ENCODE measurements around the gene CREG2. TPM values are rescaled to one million over a fixed set of nuclear protein-coding genes. Genes with fewer than 3 reads are reported as not detected.
A peak's percentile ranks its signal among the peaks of the same experiment; 100 is the strongest.

The CREG2 gene
- not detected in 2 replicates for total RNA-seq

- ATAC-seq (ENCODE audit: low read depth) (peak; percentile 83), DNase-seq (peak; percentile 44)
- Mint-ChIP-seq H3K36me3 (ENCODE audit: low read depth) (no peaks in the 10 kb centered on the region), H3K27me3 (peaks cover 45% of the 10 kb centered on the region), H3K27ac (no peak within 1 kb of the TSS), H3K9me3 (no peaks in the 10 kb centered on the region), H3K4me1 (peaks cover 15% of the 10 kb centered on the region), H3K4me3 (peak within 1 kb of the TSS; percentile 66)
- intact Hi-C loops (cut with micrococcal nuclease), result loop anchor here (1.0 to 5.0 kb wide), 2 partner anchors 45 to 375 kb away; no protein-coding TSS in a partner anchor
- CTCF ChIA-PET, result interaction anchor here (1.2 to 2.5 kb wide), 3 partner anchors 13 to 45 kb away, joined by 5 to 13 read pairs (median 8); no protein-coding TSS in a partner anchor
- TF ChIP-seq, protein P1, sequence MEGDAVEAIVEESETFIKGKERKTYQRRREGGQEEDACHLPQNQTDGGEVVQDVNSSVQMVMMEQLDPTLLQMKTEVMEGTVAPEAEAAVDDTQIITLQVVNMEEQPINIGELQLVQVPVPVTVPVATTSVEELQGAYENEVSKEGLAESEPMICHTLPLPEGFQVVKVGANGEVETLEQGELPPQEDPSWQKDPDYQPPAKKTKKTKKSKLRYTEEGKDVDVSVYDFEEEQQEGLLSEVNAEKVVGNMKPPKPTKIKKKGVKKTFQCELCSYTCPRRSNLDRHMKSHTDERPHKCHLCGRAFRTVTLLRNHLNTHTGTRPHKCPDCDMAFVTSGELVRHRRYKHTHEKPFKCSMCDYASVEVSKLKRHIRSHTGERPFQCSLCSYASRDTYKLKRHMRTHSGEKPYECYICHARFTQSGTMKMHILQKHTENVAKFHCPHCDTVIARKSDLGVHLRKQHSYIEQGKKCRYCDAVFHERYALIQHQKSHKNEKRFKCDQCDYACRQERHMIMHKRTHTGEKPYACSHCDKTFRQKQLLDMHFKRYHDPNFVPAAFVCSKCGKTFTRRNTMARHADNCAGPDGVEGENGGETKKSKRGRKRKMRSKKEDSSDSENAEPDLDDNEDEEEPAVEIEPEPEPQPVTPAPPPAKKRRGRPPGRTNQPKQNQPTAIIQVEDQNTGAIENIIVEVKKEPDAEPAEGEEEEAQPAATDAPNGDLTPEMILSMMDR (IDR thresholded peaks at IDR 0.05), result no peak
- POLR2A ChIA-PET, result interaction anchor here (1.4 to 2.4 kb wide), 2 partner anchors 13 to 385 kb away, joined by 4 to 6 read pairs; partner anchors contain the start of gene RPL31
These were observed at the start of gene CREG2 for GRCh38 chr2:101387151-101387834. Gene CREG2 (minus strand): TSS chr2:101387503. CDS start chr2:101387457, 46 bp downstream.

DNA sequence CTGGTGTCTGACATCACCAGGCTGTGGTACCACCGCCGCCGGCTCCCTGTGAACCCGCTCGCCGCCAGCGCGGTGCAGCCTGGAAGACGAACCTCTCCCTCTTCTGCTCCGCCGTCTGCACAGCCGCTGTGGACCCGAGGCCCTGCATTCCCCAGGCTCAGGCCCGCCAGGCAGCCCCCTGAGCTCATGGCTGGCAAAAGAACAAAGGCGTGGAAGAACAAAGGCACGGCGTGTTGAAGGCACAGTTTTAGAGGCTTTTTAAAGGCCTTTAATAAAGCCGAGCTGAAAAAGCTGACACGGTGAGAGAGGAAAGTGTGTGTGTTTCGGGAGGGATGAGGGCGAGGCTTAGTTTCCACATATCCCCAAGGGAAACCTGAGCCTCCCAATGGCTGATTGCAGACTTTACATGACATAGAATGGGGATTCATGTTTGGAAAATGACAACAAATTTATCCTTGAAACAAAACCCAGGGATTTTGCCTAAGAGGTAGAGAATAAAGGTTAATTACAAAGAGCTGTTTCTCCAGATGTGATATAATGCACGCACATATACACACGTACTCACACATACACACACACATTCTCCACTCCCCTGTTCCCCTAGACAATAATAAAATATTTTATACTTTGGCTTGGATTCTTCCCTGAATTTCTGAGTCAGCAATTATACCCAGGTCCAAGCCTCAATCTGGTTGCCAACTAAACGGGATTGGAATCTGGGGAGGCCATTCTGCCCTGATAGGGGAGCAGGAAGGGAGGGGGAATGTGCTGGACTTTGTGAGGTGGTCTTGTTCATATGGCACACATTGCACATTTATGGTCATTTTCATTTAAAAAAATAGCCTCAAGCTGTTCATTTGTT lies 47.9 kb upstream of the CREG2 start:
- no peaks in the 10 kb centered on the region for H3K9me3 Mint-ChIP-seq
- no peaks in the 10 kb centered on the region for H3K36me3 Mint-ChIP-seq (ENCODE audit: low read depth)
- intact Hi-C loops (cut with micrococcal nuclease), result no loop called here
- ChIA-PET POLR2A (interaction anchor here (0.6 kb wide), 2 partner anchors 320 to 324 kb away, joined by 4 to 5 read pairs; no protein-coding TSS in a partner anchor), CTCF (no interaction called here)
- no peak overlapping the region for H3K27ac Mint-ChIP-seq
- TF ChIP-seq, protein P1 (IDR thresholded peaks at IDR 0.05), result no peak
- no peak for DNase-seq
- no peak for ATAC-seq (ENCODE audit: low read depth)
- H3K4me1 Mint-ChIP-seq, result no peaks in the 10 kb centered on the region
- H3K4me3 Mint-ChIP-seq, result no peak overlapping the region
- no peaks in the 10 kb centered on the region for H3K27me3 Mint-ChIP-seq

GRCh38 chr2:101433465-101433864 lies 46.2 kb upstream of the CREG2 start:
- H3K4me1 Mint-ChIP-seq, result no peaks in the 10 kb centered on the region
- no peak overlapping the region for H3K4me3 Mint-ChIP-seq
- ChIA-PET CTCF (no interaction called here), POLR2A (no interaction called here)
- intact Hi-C loops (cut with micrococcal nuclease), result no loop called here
- TF ChIP-seq, protein P1 (IDR thresholded peaks at IDR 0.05), result no peak
- H3K36me3 Mint-ChIP-seq (ENCODE audit: low read depth), result no peaks in the 10 kb centered on the region
- DNase-seq (no peak), ATAC-seq (ENCODE audit: low read depth) (no peak)
- H3K27me3 Mint-ChIP-seq, result no peaks in the 10 kb centered on the region
- H3K9me3 Mint-ChIP-seq, result no peaks in the 10 kb centered on the region
- no peak overlapping the region for H3K27ac Mint-ChIP-seq

DNA sequence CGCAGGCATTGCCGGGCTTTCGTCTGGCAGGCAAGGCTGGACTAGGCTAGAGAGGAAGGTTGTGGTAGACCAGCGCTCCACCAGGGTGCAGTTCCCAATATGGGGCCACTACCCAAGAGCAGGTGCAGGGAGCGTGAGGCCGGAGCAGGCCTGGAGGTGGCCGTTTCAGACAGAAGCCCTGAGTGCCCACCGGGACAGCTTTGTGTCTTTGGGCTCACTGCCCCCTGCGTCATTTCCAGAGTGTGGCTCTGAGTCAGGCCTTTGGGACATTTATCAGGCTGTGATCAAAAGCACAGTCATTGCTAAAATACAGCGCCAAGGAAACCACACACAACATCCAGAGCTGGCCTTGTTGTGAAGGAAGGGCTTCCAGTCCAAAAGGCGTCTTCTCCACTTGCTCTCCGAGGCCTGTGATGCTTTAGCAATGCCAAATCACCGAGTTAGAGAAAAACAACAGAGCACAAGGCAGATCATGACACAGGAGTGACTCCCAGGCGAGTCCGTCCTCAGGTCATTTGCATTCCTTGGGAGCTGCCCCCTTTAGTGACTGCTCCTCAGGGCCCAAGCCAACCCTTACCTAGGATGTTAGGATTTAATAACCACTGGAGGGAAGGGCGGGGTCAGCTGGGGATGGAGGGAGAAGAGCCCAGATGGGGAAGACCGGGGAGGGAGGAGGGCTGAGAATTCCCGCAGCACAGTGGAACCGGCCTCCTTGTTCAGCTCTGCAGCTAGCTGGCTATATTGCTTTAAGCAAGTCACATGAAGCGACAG lies 45.3 kb upstream of the CREG2 start:
- Mint-ChIP-seq H3K27me3 (no peaks in the 10 kb centered on the region), H3K4me1 (no peaks in the 10 kb centered on the region), H3K9me3 (no peaks in the 10 kb centered on the region), H3K27ac (no peak overlapping the region), H3K36me3 (ENCODE audit: low read depth) (no peaks in the 10 kb centered on the region), H3K4me3 (no peak overlapping the region)
- intact Hi-C loops (cut with micrococcal nuclease), result no loop called here
- CTCF ChIA-PET, result interaction anchor here (0.6 to 1.7 kb wide), 2 partner anchors 14 to 259 kb away, joined by 3 to 8 read pairs; no protein-coding TSS in a partner anchor
- TF ChIP-seq, protein P1 (IDR thresholded peaks at IDR 0.05), result no peak
- POLR2A ChIA-PET, result no interaction called here
- no peak for ATAC-seq (ENCODE audit: low read depth)
- no peak for DNase-seq
